SH-SY5Y (cell line): ENCODE measurements around the gene RPS6KA2.

Experiments
- GATA2 ChIP-seq: IDR thresholded peaks from 2 replicates; pipeline ENCODE4 v1.6.1; 2011; ENCODE audit warnings: mild to moderate bottlenecking, low read depth, low read length
- GATA3 ChIP-seq: IDR thresholded peaks from 2 replicates; pipeline ENCODE4 v1.6.1; 2011; ENCODE audit warnings: low read depth, mild to moderate bottlenecking, low read length, moderate library complexity

DNA sequence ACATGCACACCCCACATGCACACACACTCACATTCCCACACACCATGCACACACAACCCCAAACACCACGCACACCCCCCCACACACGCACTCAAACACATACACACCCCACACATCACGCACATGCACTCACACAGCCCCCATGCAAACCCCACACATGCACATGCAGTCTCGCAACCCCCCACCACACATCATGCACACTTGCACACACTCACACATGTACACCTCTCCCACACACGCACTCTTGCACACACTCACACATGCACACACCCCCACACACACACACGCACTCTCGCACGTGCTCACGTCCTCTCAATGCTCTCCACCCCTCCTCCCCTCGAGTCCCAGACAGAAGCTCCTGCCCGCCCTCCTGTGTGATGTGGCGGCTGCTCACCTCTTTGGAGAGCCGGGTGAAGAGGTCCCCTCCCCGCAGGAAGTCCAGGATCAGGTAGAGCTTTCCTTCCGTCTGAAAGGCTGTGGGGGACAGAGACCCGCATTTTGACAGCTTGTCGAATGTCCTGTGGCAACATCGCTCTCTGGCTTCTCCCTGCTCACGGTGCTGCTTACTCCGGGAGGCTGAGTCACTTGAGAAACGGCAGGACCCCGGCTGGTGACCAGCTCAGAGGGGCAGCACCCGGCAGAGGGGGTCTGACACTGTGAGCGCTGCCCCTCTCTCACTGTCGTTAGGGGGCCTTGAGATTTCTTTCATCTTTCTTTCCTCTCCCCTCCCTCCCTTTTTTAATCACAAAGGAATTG lies 119.1 kb downstream of the RPS6KA2 start:
- no peak for TF ChIP-seq GATA3
- TF ChIP-seq GATA2 = no peak
